Heart right ventricle (tissue), 16 donors: ENCODE data around the gene KANSL1. TPM values are rescaled to one million over a fixed set of nuclear protein-coding genes. Genes with fewer than 3 reads are reported as not detected.
"Not testable (repeated sequence)": the region's sequence is repeated elsewhere in the genome, so short reads cannot be mapped to it uniquely, and the experiment has no call there.

ENCODE experiments used
- ATAC-seq, 8 donors: fragments of 200-7000 bp; cut with Tn5 transposase; one replicate each; pipeline ENCODE4 v1.9.1; 2020; ENCODE audit warnings: mild to moderate bottlenecking in 8 of 8, moderate library complexity in 8 of 8, moderate number of reproducible peaks in 1 of 8
- DNase-seq, 2 donors: peaks; one replicate each; pipeline ENCODE4 v3.0.0-alpha.2; 2020
- H3K27ac ChIP-seq, 10 donors: fragments of 200-600 bp; sonication (generic) in 2 of 10; one replicate each; pipeline versions ENCODE4 v1.5.0 to v1.8.0; 2020 to 2022; ENCODE audit warnings: mild to moderate bottlenecking in 3 of 10
- H3K27me3 ChIP-seq, 7 donors: fragments of 200-600 bp; one replicate each; pipeline ENCODE4 v1.8.0; 2021 to 2022; ENCODE audit warnings: mild to moderate bottlenecking in 2 of 7
- H3K36me3 ChIP-seq, 9 donors: fragments of 200-600 bp; sonication (generic) in 1 of 9; one replicate each; pipeline versions ENCODE4 v1.5.0 to v1.8.0; 2020 to 2022; ENCODE audit warnings: mild to moderate bottlenecking in 2 of 9
- H3K4me1 ChIP-seq, 9 donors: fragments of 200-600 bp; sonication (generic) in 1 of 9; one replicate each; pipeline versions ENCODE4 v1.5.0 to v1.8.0; 2020 to 2022; ENCODE audit warnings: mild to moderate bottlenecking in 4 of 9
- H3K4me3 ChIP-seq, 10 donors: fragments of 200-600 bp; sonication (generic) in 2 of 10; one replicate each; pipeline versions ENCODE4 v1.5.0 to v1.8.0; 2020 to 2022; ENCODE audit warnings: mild to moderate bottlenecking in 7 of 10, moderate library complexity in 2 of 10
- H3K9me3 ChIP-seq, 11 donors: fragments of 200-600 bp in 10 of 11; sonication (generic) in 2 of 11; one replicate each; pipeline versions ENCODE4 v1.5.0 to v1.8.0; 2013 to 2022; ENCODE audit warnings: mild to moderate bottlenecking in 2 of 11, control low read depth in 1 of 11, moderate library complexity in 1 of 11
- WGBS, 2 donors: extraction: QIAGEN DNeasy Blood & Tissue Kit; methylation state at CpG; one replicate each; pipeline ENCODE4 v1.1.7; 2013; ENCODE audit warnings: inconsistent platforms in 1 of 2; 5-methylcytosine and 5-hydroxymethylcytosine counted together
- intact Hi-C, 10 donors: fragments of 100-400 bp; cut with DNase I; formaldehyde crosslinking; loops; one replicate each; pipeline versions ENCODE4 v1.11.1 to v1.14.2; 2022
- polyA plus RNA-seq, 2 donors: library from polyadenylated mRNA; stranded (reverse); fragments of 200-250 nt; gene quantifications; one replicate each; pipeline ENCODE4 v1.2.3, GENCODE V29; 2013
- total RNA-seq, 10 donors: library from RNA; stranded (reverse); fragmentation: NEBNext Ultra II Directional in 3 of 10; extraction: Animal tissue kit (Norgen Biotek cat#: 25700) in 3 of 10; gene quantifications; one replicate each; pipeline versions ENCODE4 v1.2.1 to v1.2.4, GENCODE V29; 2021 to 2023
- TF ChIP-seq, protein P1 (sequence below), 9 donors: fragments of 200-600 bp; sonication (generic) in 2 of 9; IDR thresholded peaks; one replicate each; pipeline versions ENCODE4 v1.5.0 to v1.8.0; 2021 to 2022; ENCODE audit warnings: antibody characterized with exemption in 9 of 9, mild to moderate bottlenecking in 5 of 9, moderate library complexity in 1 of 9
- donor health status: Arrhythmogenic right ventricular cardiomyopathy.
- donor health status: ischemic (EF 13 %, LVEDD 7.1; RV severe dilation, severe dysfunction).
- donor health status: healthy with polysubstance abuse.
- donor health status: DM: no; HTN: yes; CAD: no.
- donor health status: DM: no; HTN: no; CAD: no.
- donor health status: ischemic (EF 25% LVEDD 6.9; RV normal size, moderate dysfunction).
- donor health status: ischemic (EF 25% LVEDD 5.7; RV mildly dilated, moderate dysfunction).
- donor health status: healthy.
- donor health status: DM: yes; HTN: yes; CAD: no.
- donor health status: Ischemic cardiomyopathy.
- donor health status: ischemic (EF 35%, LVEDD 5.7; RV mildly dilated, moderate dysfunction).
- donor health status: nonischemic (EF 11% LVEDD 7.7; RV severe dilation, severe dysfunction).
- donor health status: DM: yes; HTN: yes; CAD: no.
- donor health status: PGD.
- donor health status: ischemic (EF 29% LVEDD 5.4; RV normal size, mild dysfunction).
- donor health status: nonischemic (EF 23%, LVEDD 6.1; RV moderate dilation, normal function).

Gene KANSL1
- total and polyA plus RNA-seq, 12 donors: 8.2 to 52.5 (median 41.1) TPM

GRCh38 chr17:46090871-46091270, 102.4 kb downstream of the KANSL1 start:
- Histone ChIP-seq H3K4me3 (no peak overlapping the region), H3K36me3 (peaks cover 0 to 51% (median 0%) of the 10 kb centered on the region in 9 donors), H3K9me3 (no peaks in the 10 kb centered on the region), H3K27ac (no peak overlapping the region), H3K27me3 (no peaks in the 10 kb centered on the region), H3K4me1 (peaks cover 0 to 40% (median 14%) of the 10 kb centered on the region in 9 donors)
- DNase-seq (no peak), ATAC-seq (no peak)
- WGBS, 2 donors: 67 to 77% methylated on average over 4 of the region's 4 CpGs
- TF ChIP-seq, protein P1, sequence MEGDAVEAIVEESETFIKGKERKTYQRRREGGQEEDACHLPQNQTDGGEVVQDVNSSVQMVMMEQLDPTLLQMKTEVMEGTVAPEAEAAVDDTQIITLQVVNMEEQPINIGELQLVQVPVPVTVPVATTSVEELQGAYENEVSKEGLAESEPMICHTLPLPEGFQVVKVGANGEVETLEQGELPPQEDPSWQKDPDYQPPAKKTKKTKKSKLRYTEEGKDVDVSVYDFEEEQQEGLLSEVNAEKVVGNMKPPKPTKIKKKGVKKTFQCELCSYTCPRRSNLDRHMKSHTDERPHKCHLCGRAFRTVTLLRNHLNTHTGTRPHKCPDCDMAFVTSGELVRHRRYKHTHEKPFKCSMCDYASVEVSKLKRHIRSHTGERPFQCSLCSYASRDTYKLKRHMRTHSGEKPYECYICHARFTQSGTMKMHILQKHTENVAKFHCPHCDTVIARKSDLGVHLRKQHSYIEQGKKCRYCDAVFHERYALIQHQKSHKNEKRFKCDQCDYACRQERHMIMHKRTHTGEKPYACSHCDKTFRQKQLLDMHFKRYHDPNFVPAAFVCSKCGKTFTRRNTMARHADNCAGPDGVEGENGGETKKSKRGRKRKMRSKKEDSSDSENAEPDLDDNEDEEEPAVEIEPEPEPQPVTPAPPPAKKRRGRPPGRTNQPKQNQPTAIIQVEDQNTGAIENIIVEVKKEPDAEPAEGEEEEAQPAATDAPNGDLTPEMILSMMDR (IDR thresholded peaks at IDR 0.05): no peak
- intact Hi-C loops: no loop called here

- TF ChIP-seq, protein P1 (IDR thresholded peaks at IDR 0.05): no peak
- ATAC-seq: no peak
- intact Hi-C loops: no loop called here
Observed at GRCh38 chr17:46089389-46089965, 103.8 kb downstream of the KANSL1 start.

DNA sequence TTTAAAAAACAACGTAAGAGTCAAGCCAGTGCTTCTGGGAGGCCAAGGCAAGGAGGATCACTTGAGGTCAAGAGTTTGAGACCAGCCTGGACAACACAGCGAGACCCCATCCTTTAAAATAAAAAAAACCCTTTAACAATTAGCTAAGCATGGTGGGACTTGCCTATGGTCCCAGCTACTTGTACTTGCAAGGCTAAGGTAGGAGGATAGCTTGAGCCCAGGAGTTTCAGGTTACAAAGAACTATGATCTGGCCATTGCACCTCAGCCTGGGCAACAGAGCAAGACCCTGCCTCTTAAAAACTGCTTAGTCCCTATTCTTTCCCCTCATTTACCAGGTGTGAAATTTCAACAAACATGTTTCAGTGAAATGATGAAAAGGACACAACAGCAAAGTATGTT, 104.6 kb downstream of the KANSL1 start:
- no peak for DNase-seq
- 81 to 84% methylated on average over 2 of the region's 2 CpGs for WGBS, 2 donors
- TF ChIP-seq, protein P1 (IDR thresholded peaks at IDR 0.05): no peak
- intact Hi-C loops: no loop called here
- ATAC-seq: no peak
- Histone ChIP-seq H3K27ac (no peak overlapping the region), H3K4me1 (peaks cover 0 to 46% (median 16%) of the 10 kb centered on the region in 9 donors), H3K36me3 (peaks cover 0 to 39% (median 0%) of the 10 kb centered on the region in 9 donors), H3K27me3 (no peaks in the 10 kb centered on the region), H3K9me3 (no peaks in the 10 kb centered on the region), H3K4me3 (no peak overlapping the region)

More at GRCh38 chr17:46089389-46089965, 103.8 kb downstream of the KANSL1 start:
- no peak for DNase-seq
- Histone ChIP-seq H3K27ac (no peak overlapping the region), H3K4me1 (peaks cover 0 to 46% (median 16%) of the 10 kb centered on the region in 9 donors), H3K36me3 (peaks cover 0 to 48% (median 0%) of the 10 kb centered on the region in 9 donors), H3K27me3 (no peaks in the 10 kb centered on the region), H3K9me3 (no peaks in the 10 kb centered on the region), H3K4me3 (no peak overlapping the region)
- 88 to 90% methylated on average over 3 of the region's 3 CpGs for WGBS, 2 donors

GRCh38 chr17:46087871-46088270, 105.4 kb downstream of the KANSL1 start:
- ATAC-seq, H3K9me3 ChIP-seq, intact Hi-C loops, H3K27ac ChIP-seq, H3K4me3 ChIP-seq, DNase-seq, H3K27me3 ChIP-seq: not testable (repeated sequence)
- Histone ChIP-seq H3K36me3 (peaks cover 0 to 32% (median 0%) of the 10 kb centered on the region in 9 donors), H3K4me1 (peaks cover 0 to 52% (median 16%) of the 10 kb centered on the region in 9 donors)
- 95 to 96% methylated on average over 4 of the region's 4 CpGs for WGBS, 2 donors

GRCh38 chr17:46086821-46087220, 106.4 kb downstream of the KANSL1 start:
- ATAC-seq (peak in 3 of 8 donors; percentile 27 to 41 (median 36)), DNase-seq (no peak)
- Histone ChIP-seq H3K27me3 (no peaks in the 10 kb centered on the region), H3K36me3 (peaks cover 0 to 33% (median 0%) of the 10 kb centered on the region in 9 donors), H3K27ac (no peak overlapping the region), H3K9me3 (no peaks in the 10 kb centered on the region), H3K4me3 (no peak overlapping the region), H3K4me1 (peaks cover 0 to 63% (median 25%) of the 10 kb centered on the region in 9 donors)
- TF ChIP-seq, protein P1 (IDR thresholded peaks at IDR 0.05): no peak
- 81 to 89% methylated on average over 4 of the region's 4 CpGs for WGBS, 2 donors
- intact Hi-C loops: no loop called here
